NCI-H1092 (cell line): ENCODE data around the gene IGF2.

ENCODE experiments used
- DNase-seq: peaks from one replicate; lab custom pipeline; 2025; lab: John Stamatoyannopoulos, UW

Gene IGF2

GRCh38 chr11:2091786-2092463, 47.3 kb downstream of the IGF2 start:
- DNase-seq: no peak

- DNase-seq: no peak
Measured at GRCh38 chr11:2091112-2091746, 48.0 kb downstream of the IGF2 start.

- DNase-seq: no peak
Measured at GRCh38 chr11:2090172-2091111, 48.7 kb downstream of the IGF2 start.

- DNase-seq: no peak
Measured at GRCh38 chr11:2089536-2090165, 49.5 kb downstream of the IGF2 start.

GRCh38 chr11:2088746-2089535, 50.2 kb downstream of the IGF2 start:
- DNase-seq: no peak

- no peak for DNase-seq
Measured at GRCh38 chr11:2088284-2088683, 50.9 kb downstream of the IGF2 start.

GRCh38 chr11:2086239-2087040, 52.7 kb downstream of the IGF2 start:
- no peak for DNase-seq

GRCh38 chr11:2085251-2086066, 53.7 kb downstream of the IGF2 start:
- no peak for DNase-seq

GRCh38 chr11:2084721-2085120, 54.5 kb downstream of the IGF2 start:
- no peak for DNase-seq
